ENCODE measurements around the gene UVRAG.

UVRAG gene

GRCh38 chr11:75784085-75784478 is 30.9 kb upstream of the UVRAG start:
- peaks cover 14% of the 10 kb centered on the region for H3K36me3 ChIP-seq (replicated peaks; ENCODE audit: low read depth, low read length)
- H3K9me3 ChIP-seq (ENCODE audit: insufficient read depth, low read length), result no peaks in the 10 kb centered on the region
- TF ChIP-seq, protein P1, sequence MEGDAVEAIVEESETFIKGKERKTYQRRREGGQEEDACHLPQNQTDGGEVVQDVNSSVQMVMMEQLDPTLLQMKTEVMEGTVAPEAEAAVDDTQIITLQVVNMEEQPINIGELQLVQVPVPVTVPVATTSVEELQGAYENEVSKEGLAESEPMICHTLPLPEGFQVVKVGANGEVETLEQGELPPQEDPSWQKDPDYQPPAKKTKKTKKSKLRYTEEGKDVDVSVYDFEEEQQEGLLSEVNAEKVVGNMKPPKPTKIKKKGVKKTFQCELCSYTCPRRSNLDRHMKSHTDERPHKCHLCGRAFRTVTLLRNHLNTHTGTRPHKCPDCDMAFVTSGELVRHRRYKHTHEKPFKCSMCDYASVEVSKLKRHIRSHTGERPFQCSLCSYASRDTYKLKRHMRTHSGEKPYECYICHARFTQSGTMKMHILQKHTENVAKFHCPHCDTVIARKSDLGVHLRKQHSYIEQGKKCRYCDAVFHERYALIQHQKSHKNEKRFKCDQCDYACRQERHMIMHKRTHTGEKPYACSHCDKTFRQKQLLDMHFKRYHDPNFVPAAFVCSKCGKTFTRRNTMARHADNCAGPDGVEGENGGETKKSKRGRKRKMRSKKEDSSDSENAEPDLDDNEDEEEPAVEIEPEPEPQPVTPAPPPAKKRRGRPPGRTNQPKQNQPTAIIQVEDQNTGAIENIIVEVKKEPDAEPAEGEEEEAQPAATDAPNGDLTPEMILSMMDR (IDR thresholded peaks at IDR 0.05; ENCODE audit: low read depth, low read length), result no peak
- TF ChIP-seq EZH2phosphoT487 (IDR thresholded peaks at IDR 0.05; ENCODE audit: low read depth), result no peak
- H3K79me2 ChIP-seq (ENCODE audit: low read length), result no peaks in the 10 kb centered on the region
- no peak overlapping the region for H3K4me3 ChIP-seq (ENCODE audit: low read length)
- H3K4me2 ChIP-seq (ENCODE audit: low read length), result no peak overlapping the region
- no peak overlapping the region for H3K9ac ChIP-seq (ENCODE audit: low read length)
- no peaks in the 10 kb centered on the region for H4K20me1 ChIP-seq (ENCODE audit: insufficient read depth, low read length)
- H2AFZ ChIP-seq (ENCODE audit: low read depth, low read length), result no peak overlapping the region
- peaks cover 20% of the 10 kb centered on the region for H3K4me1 ChIP-seq (ENCODE audit: low read length)
- H3K27me3 ChIP-seq (ENCODE audit: low read depth, low read length), result no peaks in the 10 kb centered on the region
- H3K27ac ChIP-seq (ENCODE audit: low read length), result no peak overlapping the region

- Histone ChIP-seq H3K27ac (ENCODE audit: low read length) (no peak overlapping the region), H3K4me3 (ENCODE audit: low read length) (no peak overlapping the region), H2AFZ (ENCODE audit: low read depth, low read length) (no peak overlapping the region), H3K4me2 (ENCODE audit: low read length) (no peak overlapping the region), H3K36me3 (replicated peaks; ENCODE audit: low read depth, low read length) (peaks cover 14% of the 10 kb centered on the region), H3K79me2 (ENCODE audit: low read length) (no peaks in the 10 kb centered on the region), H3K27me3 (ENCODE audit: low read depth, low read length) (no peaks in the 10 kb centered on the region), H3K4me1 (ENCODE audit: low read length) (peaks cover 20% of the 10 kb centered on the region), H4K20me1 (ENCODE audit: insufficient read depth, low read length) (no peaks in the 10 kb centered on the region), H3K9me3 (ENCODE audit: insufficient read depth, low read length) (no peaks in the 10 kb centered on the region), H3K9ac (ENCODE audit: low read length) (no peak overlapping the region)
- no peak for TF ChIP-seq EZH2phosphoT487 (IDR thresholded peaks at IDR 0.05; ENCODE audit: low read depth)
- TF ChIP-seq, protein P1 (IDR thresholded peaks at IDR 0.05; ENCODE audit: low read depth, low read length), result no peak
Observed at GRCh38 chr11:75784506-75784905, 30.5 kb upstream of the UVRAG start.

DNA sequence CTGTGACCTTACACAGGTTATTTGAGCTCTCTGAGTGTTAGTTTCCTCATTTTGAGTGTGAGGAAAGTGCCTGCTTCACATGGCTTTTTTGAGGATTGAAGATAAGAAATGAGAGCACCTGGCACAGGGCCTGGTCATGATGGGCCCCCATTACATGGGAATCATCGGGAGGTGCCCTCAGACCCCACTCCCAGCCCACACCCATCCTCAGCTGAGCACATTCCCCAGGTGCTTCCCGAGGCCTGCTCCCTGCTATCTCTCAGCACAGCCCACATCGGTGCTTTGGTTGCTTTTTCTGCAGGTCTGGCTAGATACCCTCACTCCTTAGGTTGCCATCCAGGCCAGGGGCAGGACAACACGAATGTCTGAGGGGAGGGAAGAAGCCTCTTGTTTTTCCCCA is 29.8 kb upstream of the UVRAG start:
- Histone ChIP-seq H3K4me2 (ENCODE audit: low read length) (no peak overlapping the region), H2AFZ (ENCODE audit: low read depth, low read length) (no peak overlapping the region), H3K79me2 (ENCODE audit: low read length) (no peaks in the 10 kb centered on the region), H3K27me3 (ENCODE audit: low read depth, low read length) (no peaks in the 10 kb centered on the region), H4K20me1 (ENCODE audit: insufficient read depth, low read length) (no peaks in the 10 kb centered on the region), H3K36me3 (replicated peaks; ENCODE audit: low read depth, low read length) (peaks cover 14% of the 10 kb centered on the region), H3K4me1 (ENCODE audit: low read length) (peaks cover 20% of the 10 kb centered on the region), H3K9ac (ENCODE audit: low read length) (no peak overlapping the region), H3K4me3 (ENCODE audit: low read length) (no peak overlapping the region), H3K27ac (ENCODE audit: low read length) (no peak overlapping the region), H3K9me3 (ENCODE audit: insufficient read depth, low read length) (no peaks in the 10 kb centered on the region)
- no peak for TF ChIP-seq EZH2phosphoT487 (IDR thresholded peaks at IDR 0.05; ENCODE audit: low read depth)
- TF ChIP-seq, protein P1 (IDR thresholded peaks at IDR 0.05; ENCODE audit: low read depth, low read length), result no peak

DNA sequence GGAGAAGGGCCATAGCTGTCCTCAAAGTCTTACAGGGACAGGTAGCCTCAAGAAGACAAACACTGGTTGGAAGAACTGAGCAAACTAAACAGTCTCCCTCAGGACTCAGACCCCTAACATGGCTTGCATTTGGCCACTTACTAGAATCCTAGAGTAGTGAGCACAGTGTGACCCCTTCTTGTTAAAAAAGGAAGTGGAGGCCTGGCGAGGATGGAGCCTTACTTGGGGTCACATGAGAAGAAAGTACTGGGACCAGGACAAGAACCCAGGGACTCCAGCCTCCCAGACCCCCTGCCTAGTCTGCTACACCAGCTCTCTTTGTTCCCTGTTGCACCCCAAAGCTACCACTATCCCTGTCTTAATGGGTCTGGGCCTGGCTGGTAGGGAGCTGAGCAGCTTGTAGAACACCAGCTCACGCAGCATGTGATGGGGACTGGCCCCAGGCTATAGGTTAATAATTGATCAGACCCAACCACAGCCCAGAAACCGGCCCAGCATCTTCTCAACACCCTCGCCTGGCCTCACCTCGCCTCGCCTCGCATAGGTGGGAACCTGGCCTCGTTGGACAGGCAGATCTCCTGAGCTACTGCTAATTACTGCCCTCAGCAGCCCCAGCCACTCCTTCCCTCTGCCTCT is 28.8 kb upstream of the UVRAG start:
- H3K9ac ChIP-seq (ENCODE audit: low read length), result peak overlapping the region; percentile 11; the same call in 1 of the 2 replicates
- H3K79me2 ChIP-seq (ENCODE audit: low read length), result no peaks in the 10 kb centered on the region
- H3K27me3 ChIP-seq (ENCODE audit: low read depth, low read length), result no peaks in the 10 kb centered on the region
- H3K9me3 ChIP-seq (ENCODE audit: insufficient read depth, low read length), result no peaks in the 10 kb centered on the region
- peak overlapping the region; percentile 37; the same call in 1 of the 2 replicates for H2AFZ ChIP-seq (ENCODE audit: low read depth, low read length)
- H3K4me1 ChIP-seq (ENCODE audit: low read length), result peaks cover 20% of the 10 kb centered on the region
- H3K4me3 ChIP-seq (ENCODE audit: low read length), result no peak overlapping the region
- peak overlapping the region; percentile 27 for H3K27ac ChIP-seq (ENCODE audit: low read length)
- no peaks in the 10 kb centered on the region for H4K20me1 ChIP-seq (ENCODE audit: insufficient read depth, low read length)
- peak overlapping the region; percentile 47 for H3K4me2 ChIP-seq (ENCODE audit: low read length)
- TF ChIP-seq EZH2phosphoT487 (IDR thresholded peaks at IDR 0.05; ENCODE audit: low read depth), result no peak
- TF ChIP-seq, protein P1 (IDR thresholded peaks at IDR 0.05; ENCODE audit: low read depth, low read length), result peak; percentile 32
- H3K36me3 ChIP-seq (replicated peaks; ENCODE audit: low read depth, low read length), result peaks cover 14% of the 10 kb centered on the region

All from OCI-LY3 (cell line).